Neural progenitor cell (in vitro differentiated cells): ENCODE measurements around the gene SYT13.

Experiments used
- EZH2 ChIP-seq: fragments of 200-600 bp; sonication (generic); IDR thresholded peaks from 2 replicates; pipeline ENCODE4 v1.6.1; 2017; ENCODE audit warnings: antibody characterized with exemption, mild to moderate bottlenecking, moderate library complexity
- EZH2phosphoT487 ChIP-seq: fragments of 200-600 bp; sonication (generic); IDR thresholded peaks from 2 replicates; pipeline ENCODE4 v1.6.1; 2017; ENCODE audit warnings: antibody characterized with exemption
- TF ChIP-seq, protein P1 (sequence below): fragments of 200-600 bp; sonication (generic); IDR thresholded peaks from 2 replicates; pipeline ENCODE4 v1.5.1; 2017; ENCODE audit warnings: antibody characterized with exemption, mild to moderate bottlenecking

DNA sequence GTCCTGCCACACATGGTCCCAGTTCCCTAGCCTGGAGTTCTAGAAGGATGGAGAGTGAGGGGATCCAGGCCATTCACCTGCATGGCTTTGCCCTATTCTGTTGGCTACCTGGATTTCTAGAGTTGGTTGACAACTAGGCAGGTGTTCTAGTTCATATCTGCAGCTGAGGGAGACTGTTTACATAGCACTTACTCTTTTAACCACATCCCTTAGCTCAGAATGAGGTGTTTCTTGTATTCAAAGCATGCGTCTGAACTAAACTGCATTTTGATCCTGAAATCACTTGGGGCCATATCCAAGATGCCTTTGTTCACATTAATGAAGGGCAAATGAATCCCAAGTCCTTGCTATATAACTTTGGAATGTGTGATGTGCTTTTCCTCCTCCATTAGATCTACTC lies 60.9 kb downstream of the SYT13 start:
- TF ChIP-seq, protein P1, sequence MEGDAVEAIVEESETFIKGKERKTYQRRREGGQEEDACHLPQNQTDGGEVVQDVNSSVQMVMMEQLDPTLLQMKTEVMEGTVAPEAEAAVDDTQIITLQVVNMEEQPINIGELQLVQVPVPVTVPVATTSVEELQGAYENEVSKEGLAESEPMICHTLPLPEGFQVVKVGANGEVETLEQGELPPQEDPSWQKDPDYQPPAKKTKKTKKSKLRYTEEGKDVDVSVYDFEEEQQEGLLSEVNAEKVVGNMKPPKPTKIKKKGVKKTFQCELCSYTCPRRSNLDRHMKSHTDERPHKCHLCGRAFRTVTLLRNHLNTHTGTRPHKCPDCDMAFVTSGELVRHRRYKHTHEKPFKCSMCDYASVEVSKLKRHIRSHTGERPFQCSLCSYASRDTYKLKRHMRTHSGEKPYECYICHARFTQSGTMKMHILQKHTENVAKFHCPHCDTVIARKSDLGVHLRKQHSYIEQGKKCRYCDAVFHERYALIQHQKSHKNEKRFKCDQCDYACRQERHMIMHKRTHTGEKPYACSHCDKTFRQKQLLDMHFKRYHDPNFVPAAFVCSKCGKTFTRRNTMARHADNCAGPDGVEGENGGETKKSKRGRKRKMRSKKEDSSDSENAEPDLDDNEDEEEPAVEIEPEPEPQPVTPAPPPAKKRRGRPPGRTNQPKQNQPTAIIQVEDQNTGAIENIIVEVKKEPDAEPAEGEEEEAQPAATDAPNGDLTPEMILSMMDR, result no peak
- TF ChIP-seq EZH2 (no peak), EZH2phosphoT487 (no peak)
